Measurements from ENCODE around the gene PCCB.

The PCCB gene

GRCh38 chr3:136239094-136239493, 11.0 kb upstream of the PCCB start:
- no peak for ATAC-seq

GRCh38 chr3:136245691-136246090, 4.4 kb upstream of the PCCB start:
- no peak for ATAC-seq
- TF ChIP-seq ZFP3 (CRISPR knock-in tag; IDR thresholded peaks at IDR 0.05) = no peak
- TF ChIP-seq ZFP30 (CRISPR knock-in tag; IDR thresholded peaks at IDR 0.05) = no peak
- TF ChIP-seq TOX (CRISPR knock-in tag; IDR thresholded peaks at IDR 0.05; ENCODE audit: borderline replicate concordance) = no peak
- TF ChIP-seq CSRNP3 (CRISPR knock-in tag; IDR thresholded peaks at IDR 0.05) = no peak
- no peak for TF ChIP-seq CREB5 (CRISPR knock-in tag; IDR thresholded peaks at IDR 0.05; ENCODE audit: low read depth)

More at GRCh38 chr3:136239094-136239493, 11.0 kb upstream of the PCCB start:
- TF ChIP-seq ZNF70 (CRISPR knock-in tag; IDR thresholded peaks at IDR 0.05) (no peak), ISL1 (CRISPR knock-in tag; IDR thresholded peaks at IDR 0.05) (no peak), ZC3H10 (CRISPR knock-in tag; IDR thresholded peaks at IDR 0.05) (no peak), CSDC2 (CRISPR knock-in tag; IDR thresholded peaks at IDR 0.05) (no peak), CREB5 (CRISPR knock-in tag; IDR thresholded peaks at IDR 0.05; ENCODE audit: low read depth) (no peak), OSR1 (CRISPR knock-in tag; IDR thresholded peaks at IDR 0.05) (no peak), ZNF565 (CRISPR knock-in tag; conservative IDR thresholded peaks at IDR 0.05; ENCODE audit: low read depth) (no peak), ESRRG (CRISPR knock-in tag; IDR thresholded peaks at IDR 0.05) (no peak), POU6F1 (CRISPR knock-in tag; IDR thresholded peaks at IDR 0.05; ENCODE audit: borderline replicate concordance, low read depth) (no peak)

GRCh38 chr3:136247436-136247835, 2.7 kb upstream of the PCCB start:
- no peak for TF ChIP-seq ISL1 (CRISPR knock-in tag; IDR thresholded peaks at IDR 0.05)
- no peak for TF ChIP-seq TCF4 (CRISPR knock-in tag; IDR thresholded peaks at IDR 0.05; ENCODE audit: borderline replicate concordance)
- TF ChIP-seq ZNF8 (CRISPR knock-in tag; IDR thresholded peaks at IDR 0.05) = no peak
- no peak for TF ChIP-seq POU6F1 (CRISPR knock-in tag; IDR thresholded peaks at IDR 0.05; ENCODE audit: borderline replicate concordance, low read depth)
- TF ChIP-seq CREB5 (CRISPR knock-in tag; IDR thresholded peaks at IDR 0.05; ENCODE audit: low read depth) = no peak
- no peak for TF ChIP-seq CSRNP3 (CRISPR knock-in tag; IDR thresholded peaks at IDR 0.05)
- TF ChIP-seq SNAI2 (CRISPR knock-in tag; IDR thresholded peaks at IDR 0.05) = no peak
- TF ChIP-seq PATZ1 (CRISPR knock-in tag; IDR thresholded peaks at IDR 0.05; ENCODE audit: borderline replicate concordance) = no peak
- no peak for ATAC-seq
